NCI-H2196 (cell line): ENCODE measurements around the gene CRAMP1.
A peak's percentile ranks its signal among the peaks of the same experiment; 100 is the strongest.
"Not testable (repeated sequence)": the region's sequence is repeated elsewhere in the genome, so short reads cannot be mapped to it uniquely, and the experiment has no call there.

Source experiments
- DNase-seq: peaks from one replicate; lab custom pipeline; 2025; ENCODE audit not compliant: unreplicated experiment; lab: John Stamatoyannopoulos, UW

CRAMP1 gene

GRCh38 chr16:1708083-1708767 lies 96.1 kb downstream of the CRAMP1 start:
- DNase-seq, result no peak

GRCh38 chr16:1708768-1709180 lies 96.6 kb downstream of the CRAMP1 start:
- DNase-seq, result no peak

- no peak for DNase-seq
Measured at GRCh38 chr16:1709356-1709755, 97.2 kb downstream of the CRAMP1 start.

GRCh38 chr16:1710811-1711507 lies 98.8 kb downstream of the CRAMP1 start:
- DNase-seq, result no peak

GRCh38 chr16:1712791-1713261 lies 100.7 kb downstream of the CRAMP1 start:
- DNase-seq, result no peak

GRCh38 chr16:1713331-1713730 lies 101.2 kb downstream of the CRAMP1 start:
- DNase-seq, result no peak

GRCh38 chr16:1713933-1714332 lies 101.8 kb downstream of the CRAMP1 start:
- DNase-seq, result no peak

GRCh38 chr16:1715220-1715619 lies 103.1 kb downstream of the CRAMP1 start:
- DNase-seq, result no peak

- DNase-seq, result not testable (repeated sequence)
Measured at GRCh38 chr16:1718236-1718635, 106.1 kb downstream of the CRAMP1 start.

GRCh38 chr16:1719559-1720229 lies 107.5 kb downstream of the CRAMP1 start:
- peak; percentile 72 for DNase-seq

- no peak for DNase-seq
Measured at GRCh38 chr16:1721372-1721771, 109.2 kb downstream of the CRAMP1 start.

- peak; percentile 50 for DNase-seq
Measured at GRCh38 chr16:1723450-1724147, 111.4 kb downstream of the CRAMP1 start.

GRCh38 chr16:1724491-1724890 lies 112.3 kb downstream of the CRAMP1 start:
- no peak for DNase-seq

- DNase-seq, result no peak
Measured at GRCh38 chr16:1726661-1727502, 114.7 kb downstream of the CRAMP1 start.
